Motor neuron (in vitro differentiated cells): Measurements from ENCODE around the gene PARN. TPM values are rescaled to one million over a fixed set of nuclear protein-coding genes. Genes with fewer than 3 reads are reported as not detected.
"Not testable (repeated sequence)": the region's sequence is repeated elsewhere in the genome, so short reads cannot be mapped to it uniquely, and the experiment has no call there.

Experiments
- ATAC-seq, 8 experiments: fragments of 200-7000 bp; cut with Tn5 transposase; replicated peaks in 6 of 8; 2 replicates each; pipeline ENCODE4 v1.8.0; 2021; ENCODE audit warnings: mild to moderate bottlenecking in 8 of 8, moderate library complexity in 8 of 8
- H3K27ac ChIP-seq, 2 donors: fragments of 250-450 bp; sonication (Bioruptor Pico); 2 replicates each; pipeline ENCODE4 v1.9.0; 2021; ENCODE audit warnings: antibody characterized with exemption in 2 of 2, mild to moderate bottlenecking in 2 of 2, moderate library complexity in 1 of 2
- H3K4me1 ChIP-seq, 2 donors: fragments of 250-450 bp; sonication (Bioruptor Pico); replicated peaks in 1 of 2; 2 replicates each; pipeline ENCODE4 v1.6.1; 2021; ENCODE audit warnings: antibody characterized with exemption in 2 of 2, mild to moderate bottlenecking in 2 of 2, moderate library complexity in 1 of 2
- H3K4me3 ChIP-seq, 5 donors: fragments of 250-450 bp; sonication (Bioruptor Pico); 2 replicates each; pipeline ENCODE4 v1.9.0; 2021; ENCODE audit warnings: antibody characterized with exemption in 5 of 5, mild to moderate bottlenecking in 5 of 5, moderate library complexity in 4 of 5
- WGBS, 10 experiments: fragments of 450-650 bp; shearing (Covaris generic); methylation state at CpG; one replicate each; pipeline ENCODE4 v1.0.0; 2022; 5-methylcytosine and 5-hydroxymethylcytosine counted together
- in situ Hi-C, 9 experiments: fragments of 400-800 bp; cut with MboI; loops; one replicate each; pipeline ENCODE4 v1.15.0; 2021; ENCODE audit warnings: low sequenced_read_pairs in 9 of 9, low pct_unique_long_range_greater_than_20kb in 2 of 9; ENCODE audit not compliant: unreplicated experiment in 9 of 9
- total RNA-seq, 8 experiments: library from RNA; unstranded; fragments of 300-600 nt; gene quantifications; 2 replicates each; pipeline versions ENCODE4 v1.2.3 to v1.2.4, GENCODE V29; 2022

PARN gene
- total RNA-seq, 8 experiments from 2014 or later = 16.0 to 60.6 (median 27.5) TPM

DNA sequence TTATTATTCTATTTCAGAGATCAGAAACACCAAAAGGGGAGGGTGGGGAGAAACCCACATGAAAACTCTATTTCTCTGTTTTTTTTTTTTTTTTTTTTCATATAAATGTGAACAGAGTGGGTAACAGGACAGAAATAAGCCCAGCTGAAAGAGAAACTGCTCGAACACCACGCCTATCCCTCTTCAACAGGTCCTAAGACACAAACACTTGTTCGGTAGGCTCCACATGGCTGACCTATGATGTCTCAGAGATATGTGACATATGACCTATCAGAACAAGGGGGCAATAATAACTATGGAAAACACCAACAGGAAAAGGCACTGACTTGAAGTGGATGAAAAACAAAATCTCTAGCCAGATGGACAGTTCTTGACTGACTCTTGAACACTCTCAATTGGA lies 44.8 kb downstream of the PARN start:
- Histone ChIP-seq H3K27ac (no peak overlapping the region), H3K4me3 (no peak overlapping the region), H3K4me1 (no peaks in the 10 kb centered on the region)
- ATAC-seq = no peak
- WGBS, 10 experiments = 80 to 100% (median 100%) methylated on average over 1 to 3 of the region's 3 CpGs; no CpG with 5 or more reads in 2 of the 10 experiments
- in situ Hi-C loops = no loop called here

DNA sequence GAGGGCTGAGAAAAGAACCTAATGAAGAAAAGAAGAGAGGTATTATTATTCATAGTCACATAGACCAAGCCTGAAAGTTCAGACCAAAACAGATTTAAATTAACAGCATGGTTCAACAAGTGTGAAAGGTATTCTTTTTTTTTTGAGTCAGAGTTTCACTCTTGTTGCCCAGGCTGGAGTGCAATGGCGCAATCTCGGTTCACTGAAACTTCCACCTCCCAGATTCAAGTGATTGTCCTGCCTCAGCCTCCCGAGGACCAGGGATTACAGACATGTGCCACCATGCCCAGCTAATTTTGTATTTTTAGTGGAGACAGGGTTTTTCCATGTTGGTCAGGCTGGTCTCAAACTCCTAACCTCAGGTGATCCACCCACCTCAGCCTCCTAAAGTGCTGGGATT lies 49.1 kb downstream of the PARN start:
- H3K4me1 ChIP-seq, in situ Hi-C loops, ATAC-seq, H3K27ac ChIP-seq, H3K4me3 ChIP-seq: not testable (repeated sequence)
- 84 to 100% (median 96%) methylated on average over 1 to 3 of the region's 3 CpGs; no CpG with 5 or more reads in 3 of the 10 experiments for WGBS, 10 experiments

DNA sequence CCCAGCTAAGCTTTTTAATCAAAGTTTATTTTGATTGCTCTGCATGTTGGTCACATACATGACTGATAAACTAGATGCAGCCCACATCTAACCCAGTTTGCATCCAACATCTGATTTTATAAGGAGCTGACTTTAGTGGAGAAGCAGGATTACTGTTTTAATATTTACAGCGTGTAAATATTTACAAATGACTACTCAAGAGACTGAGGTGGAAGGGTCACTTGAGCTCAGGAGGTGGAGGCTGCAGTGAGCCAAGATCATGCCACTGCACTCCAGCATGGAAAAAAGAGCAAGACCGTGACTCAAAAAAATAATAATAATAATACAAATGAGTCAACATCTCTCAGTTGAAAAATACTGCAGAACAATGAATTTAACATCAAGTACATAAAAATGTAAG lies 50.8 kb downstream of the PARN start:
- 94 to 100% (median 100%) methylated on average over 1 to 2 of the region's 2 CpGs; no CpG with 5 or more reads in 1 of the 10 experiments for WGBS, 10 experiments
- Histone ChIP-seq H3K27ac (no peak overlapping the region), H3K4me1 (no peaks in the 10 kb centered on the region), H3K4me3 (no peak overlapping the region)
- in situ Hi-C loops = no loop called here
- ATAC-seq = no peak

DNA sequence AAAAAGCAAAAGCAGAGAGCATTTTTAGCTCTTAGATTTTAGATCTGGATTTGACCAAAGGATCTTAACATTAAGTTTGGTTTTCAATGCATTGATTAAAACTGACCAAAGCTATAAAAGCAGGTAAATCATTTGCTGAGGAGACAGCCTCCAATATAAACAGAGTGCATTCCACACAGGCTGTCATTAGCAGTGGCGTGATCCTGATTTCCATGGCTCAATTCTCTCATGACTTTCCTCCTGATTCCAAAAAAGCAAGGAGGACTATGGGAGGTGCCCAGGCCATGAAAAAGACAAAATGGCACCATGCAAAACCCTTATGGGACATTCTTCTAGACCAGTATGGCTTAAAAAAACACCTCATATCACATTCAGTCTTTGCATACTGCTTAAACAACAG lies 53.5 kb downstream of the PARN start:
- Histone ChIP-seq H3K27ac (no peak overlapping the region), H3K4me3 (no peak overlapping the region), H3K4me1 (no peaks in the 10 kb centered on the region)
- ATAC-seq = no peak
- 60 to 100% (median 85%) methylated on average over 1 of the region's 1 CpG; no CpG with 5 or more reads in 4 of the 10 experiments for WGBS, 10 experiments
- in situ Hi-C loops = no loop called here

DNA sequence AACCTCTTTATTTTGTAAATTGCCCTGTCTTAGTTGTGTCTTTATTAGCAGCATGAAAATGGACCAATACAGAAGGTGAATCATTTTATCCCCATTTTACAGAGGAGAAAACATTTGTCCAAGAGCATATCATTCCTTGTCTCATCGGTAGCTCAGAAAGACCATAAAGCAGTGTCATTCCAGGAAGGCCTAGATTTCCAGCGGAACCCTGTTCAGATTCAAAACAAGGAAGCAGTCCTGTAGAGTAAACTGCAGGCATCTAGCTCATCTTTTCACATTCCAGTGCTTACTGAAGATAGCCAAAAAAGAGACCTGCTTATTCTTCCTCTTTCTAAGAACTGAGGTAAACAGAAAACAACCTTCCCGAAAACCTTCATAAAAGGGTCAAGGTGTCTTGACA lies 54.0 kb downstream of the PARN start:
- in situ Hi-C loops = no loop called here
- Histone ChIP-seq H3K4me3 (no peak overlapping the region), H3K4me1 (no peaks in the 10 kb centered on the region), H3K27ac (no peak overlapping the region)
- no peak for ATAC-seq
- WGBS, 10 experiments = 80 to 100% (median 100%) methylated on average over 1 to 3 of the region's 3 CpGs; no CpG with 5 or more reads in 1 of the 10 experiments

GRCh38 chr16:14574698-14575415 lies 55.2 kb downstream of the PARN start:
- H3K27ac ChIP-seq, ATAC-seq, in situ Hi-C loops, H3K4me1 ChIP-seq, H3K4me3 ChIP-seq: not testable (repeated sequence)
- 71 to 100% (median 100%) methylated on average over 1 to 4 of the region's 4 CpGs; no CpG with 5 or more reads in 1 of the 10 experiments for WGBS, 10 experiments

GRCh38 chr16:14572535-14572934 lies 57.5 kb downstream of the PARN start:
- no peak for ATAC-seq

GRCh38 chr16:14569213-14569612 lies 60.8 kb downstream of the PARN start:
- in situ Hi-C loops = no loop called here
- WGBS, 10 experiments = 61 to 96% (median 86%) methylated on average over 1 to 4 of the region's 4 CpGs; no CpG with 5 or more reads in 2 of the 10 experiments
- H3K4me3 ChIP-seq = no peak overlapping the region
- no peak for ATAC-seq
- H3K27ac ChIP-seq = no peak overlapping the region
- no peaks in the 10 kb centered on the region for H3K4me1 ChIP-seq

More at GRCh38 chr16:14572535-14572934, 57.5 kb downstream of the PARN start:
- no peaks in the 10 kb centered on the region for H3K4me1 ChIP-seq
- no peak overlapping the region for H3K4me3 ChIP-seq
- in situ Hi-C loops = no loop called here
- WGBS, 10 experiments = 73 to 100% (median 94%) methylated on average over 1 to 2 of the region's 2 CpGs
- no peak overlapping the region for H3K27ac ChIP-seq

DNA sequence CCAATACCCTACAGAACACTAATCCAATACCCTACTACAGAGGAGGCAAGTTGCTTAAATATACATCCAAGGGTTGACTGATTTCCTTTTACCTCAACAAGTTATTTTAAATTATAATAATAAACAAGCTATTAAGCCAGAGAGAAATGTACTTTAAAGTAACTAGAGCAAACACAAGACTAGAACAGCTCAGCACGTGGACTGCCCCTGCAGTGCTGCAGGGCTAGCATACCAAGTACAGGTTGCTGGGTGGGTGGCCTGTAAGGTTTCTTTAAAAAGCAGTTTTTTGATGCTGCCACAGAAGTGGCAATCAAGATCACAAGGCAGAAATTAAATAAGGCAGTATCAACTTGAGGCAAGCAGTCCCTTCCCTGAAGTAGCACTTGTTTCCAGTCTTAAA lies 63.5 kb downstream of the PARN start:
- Histone ChIP-seq H3K27ac (no peak overlapping the region), H3K4me3 (no peak overlapping the region), H3K4me1 (no peaks in the 10 kb centered on the region)
- no peak for ATAC-seq
- WGBS, 10 experiments = 50 to 100% (median 73%) methylated on average over 1 of the region's 1 CpG; no CpG with 5 or more reads in 6 of the 10 experiments
- in situ Hi-C loops = no loop called here

DNA sequence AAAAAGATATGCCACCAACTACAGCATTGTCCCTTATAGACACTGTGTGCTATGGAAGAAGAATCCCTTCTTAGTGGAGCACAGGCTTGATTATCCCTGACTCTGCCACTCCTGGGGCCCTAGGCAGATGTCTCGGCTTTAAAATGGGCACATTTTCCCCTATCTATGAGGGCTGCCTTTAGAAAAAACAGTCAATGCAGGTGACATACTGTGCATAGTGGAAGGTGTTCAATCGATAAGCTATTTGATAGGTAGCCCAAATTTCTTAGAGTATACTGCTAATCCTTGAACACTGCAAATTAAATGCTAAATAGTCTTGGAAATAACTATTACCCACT lies 64.4 kb downstream of the PARN start:
- no peak overlapping the region for H3K27ac ChIP-seq
- ATAC-seq = no peak
- 80 to 100% (median 90%) methylated on average over 1 to 2 of the region's 2 CpGs; no CpG with 5 or more reads in 5 of the 10 experiments for WGBS, 10 experiments
- H3K4me1 ChIP-seq = no peaks in the 10 kb centered on the region
- in situ Hi-C loops = no loop called here
- no peak overlapping the region for H3K4me3 ChIP-seq

- no peak overlapping the region for H3K4me3 ChIP-seq
- H3K27ac ChIP-seq = no peak overlapping the region
- in situ Hi-C loops = no loop called here
These were observed 65.0 kb downstream of the PARN start for GRCh38 chr16:14564861-14565687.

DNA sequence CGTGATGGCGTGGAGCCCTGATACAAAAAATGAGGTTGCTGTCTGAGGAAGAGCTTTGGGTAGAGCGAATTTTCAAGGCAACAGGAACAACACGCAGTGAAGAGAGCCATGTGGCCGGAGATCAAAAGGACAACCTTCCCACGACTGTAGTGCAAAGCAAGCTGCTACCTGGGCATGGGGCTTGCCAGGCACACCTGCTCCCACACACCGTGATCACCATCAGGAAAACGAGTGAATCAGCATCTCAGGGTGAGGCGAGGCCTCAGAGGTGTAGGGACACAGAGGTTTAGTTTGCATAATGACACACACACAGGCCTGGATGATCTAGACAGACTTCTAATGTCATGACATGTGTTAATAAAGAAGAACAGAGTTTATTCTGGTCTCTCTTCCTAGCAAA lies 65.7 kb downstream of the PARN start:
- no peak overlapping the region for H3K27ac ChIP-seq
- 50 to 93% (median 79%) methylated on average over 2 to 9 of the region's 9 CpGs; no CpG with 5 or more reads in 4 of the 10 experiments for WGBS, 10 experiments
- no peaks in the 10 kb centered on the region for H3K4me1 ChIP-seq
- no peak overlapping the region for H3K4me3 ChIP-seq
- in situ Hi-C loops = no loop called here
- peak in 3 of 8 experiments; percentile 5 to 46 (median 20) for ATAC-seq

More at GRCh38 chr16:14564861-14565687, 65.0 kb downstream of the PARN start:
- peak in 4 of 8 experiments; percentile 5 to 86 (median 36) for ATAC-seq
- WGBS, 10 experiments = 0 to 92% (median 81%) methylated on average over 1 to 5 of the region's 5 CpGs
- no peaks in the 10 kb centered on the region for H3K4me1 ChIP-seq

GRCh38 chr16:14562691-14563491 lies 67.2 kb downstream of the PARN start:
- H3K27ac ChIP-seq = no peak overlapping the region
- no peaks in the 10 kb centered on the region for H3K4me1 ChIP-seq
- 10 to 100% (median 68%) methylated on average over 1 to 7 of the region's 8 CpGs for WGBS, 10 experiments
- peak in 6 of 8 experiments; percentile 39 to 92 (median 51) for ATAC-seq
- in situ Hi-C loops = no loop called here
- H3K4me3 ChIP-seq = no peak overlapping the region
